ENCODE data around the gene TEKT2. TPM values are rescaled to one million over a fixed set of nuclear protein-coding genes. Genes with fewer than 3 reads are reported as not detected.
A peak's percentile ranks its signal among the peaks of the same experiment; 100 is the strongest.

Gene TEKT2
- total RNA-seq, 4 donors from 2014 or later: 0.90 TPM; not detected in 3

- DNase-seq (ENCODE audit: low spot score in 2 of 2): no peak
- WGBS, 2 donors: 89 to 94% methylated on average over 17 of the region's 17 CpGs
- H3K27ac ChIP-seq: no peak overlapping the region
- H3K27me3 ChIP-seq: no peaks in the 10 kb centered on the region
- H3K36me3 ChIP-seq: peaks cover 5 to 65% (median 28%) of the 10 kb centered on the region in 3 donors
- no peak for TF ChIP-seq EP300 (IDR thresholded peaks at IDR 0.05)
- TF ChIP-seq POLR2A (IDR thresholded peaks at IDR 0.05): no peak
- no peak for TF ChIP-seq CTCF (IDR thresholded peaks at IDR 0.05)
- no peaks in the 10 kb centered on the region for H3K9me3 ChIP-seq
- no peak overlapping the region for H3K4me3 ChIP-seq
- peaks cover 0 to 75% (median 18%) of the 10 kb centered on the region in 4 donors for H3K4me1 ChIP-seq
Observed at GRCh38 chr1:36092166-36092797, 8.4 kb downstream of the TEKT2 start.

- Histone ChIP-seq H3K4me1 (peaks cover 0 to 79% (median 18%) of the 10 kb centered on the region in 4 donors), H3K4me3 (no peak overlapping the region), H3K9me3 (no peaks in the 10 kb centered on the region), H3K27ac (no peak overlapping the region), H3K27me3 (no peaks in the 10 kb centered on the region), H3K36me3 (peaks cover 5 to 66% (median 28%) of the 10 kb centered on the region in 3 donors)
- DNase-seq (ENCODE audit: low spot score in 2 of 2): no peak
- TF ChIP-seq EP300 (IDR thresholded peaks at IDR 0.05) (no peak), POLR2A (IDR thresholded peaks at IDR 0.05) (no peak), CTCF (IDR thresholded peaks at IDR 0.05) (no peak)
- WGBS, 2 donors: 93% methylated on average over 9 of the region's 9 CpGs
Observed at GRCh38 chr1:36092798-36093185, 8.9 kb downstream of the TEKT2 start.

- H3K4me1 ChIP-seq: peaks cover 0 to 77% (median 14%) of the 10 kb centered on the region in 4 donors
- no peak for TF ChIP-seq POLR2A (IDR thresholded peaks at IDR 0.05)
- TF ChIP-seq EP300 (IDR thresholded peaks at IDR 0.05): no peak
- no peak for TF ChIP-seq CTCF (IDR thresholded peaks at IDR 0.05)
- peaks cover 5 to 66% (median 28%) of the 10 kb centered on the region in 3 donors for H3K36me3 ChIP-seq
- H3K9me3 ChIP-seq: no peaks in the 10 kb centered on the region
- no peak for DNase-seq (ENCODE audit: low spot score in 2 of 2)
- H3K4me3 ChIP-seq: no peak overlapping the region
- no peak overlapping the region for H3K27ac ChIP-seq
- 76 to 84% methylated on average over 7 of the region's 7 CpGs for WGBS, 2 donors
- H3K27me3 ChIP-seq: no peaks in the 10 kb centered on the region
Observed at GRCh38 chr1:36093226-36093625, 9.3 kb downstream of the TEKT2 start.

GRCh38 chr1:36093929-36094328 lies 10.0 kb downstream of the TEKT2 start:
- H3K9me3 ChIP-seq: no peaks in the 10 kb centered on the region
- TF ChIP-seq EP300 (IDR thresholded peaks at IDR 0.05) (no peak), CTCF (IDR thresholded peaks at IDR 0.05) (no peak), POLR2A (IDR thresholded peaks at IDR 0.05) (no peak)
- no peak for DNase-seq (ENCODE audit: low spot score in 2 of 2)

GRCh38 chr1:36094621-36095061 lies 10.7 kb downstream of the TEKT2 start:
- peaks cover 0 to 76% (median 8%) of the 10 kb centered on the region in 4 donors for H3K4me1 ChIP-seq
- H3K36me3 ChIP-seq: peaks cover 5 to 66% (median 28%) of the 10 kb centered on the region in 3 donors
- TF ChIP-seq CTCF (IDR thresholded peaks at IDR 0.05) (no peak), EP300 (IDR thresholded peaks at IDR 0.05) (peak in 1 of 2 donors; percentile 8)
- no peak overlapping the region for H3K4me3 ChIP-seq
- H3K9me3 ChIP-seq: no peaks in the 10 kb centered on the region
- 83 to 91% methylated on average over 8 of the region's 8 CpGs for WGBS, 2 donors
- peak overlapping the region in 1 of 4 donors; percentile 20 for H3K27ac ChIP-seq
- DNase-seq (ENCODE audit: low spot score in 2 of 2): no peak
- H3K27me3 ChIP-seq: no peaks in the 10 kb centered on the region

More at GRCh38 chr1:36093929-36094328, 10.0 kb downstream of the TEKT2 start:
- H3K4me1 ChIP-seq: peaks cover 0 to 74% (median 11%) of the 10 kb centered on the region in 4 donors
- H3K27ac ChIP-seq: peak overlapping the region in 1 of 4 donors; percentile 36
- H3K4me3 ChIP-seq: no peak overlapping the region
- H3K36me3 ChIP-seq: peaks cover 5 to 66% (median 28%) of the 10 kb centered on the region in 3 donors
- H3K27me3 ChIP-seq: no peaks in the 10 kb centered on the region
- 53 to 64% methylated on average over 3 of the region's 3 CpGs for WGBS, 2 donors
